ENCODE measurements around the gene SCAMP1. TPM values are rescaled to one million over a fixed set of nuclear protein-coding genes. Genes with fewer than 3 reads are reported as not detected.

The SCAMP1 gene
- total and polyA plus RNA-seq, 2 of the 8 experiments (the other 6 are each of a cell fraction or from before 2014, with no cell fraction given), result 18.6 to 55.9 TPM

- TF ChIP-seq SUZ12 (IDR thresholded peaks at IDR 0.05; ENCODE audit: low read length), result no peak
- no peak for TF ChIP-seq HDAC2 (IDR thresholded peaks at IDR 0.05; ENCODE audit: borderline replicate concordance in 1 of 2, low read depth in 2 of 2, low read length in 2 of 2)
- no peak for TF ChIP-seq USF2 (IDR thresholded peaks at IDR 0.05; ENCODE audit: low read length)
- no peak for TF ChIP-seq CHD7 (IDR thresholded peaks at IDR 0.05; ENCODE audit: insufficient replicate concordance, low read length)
Observed at GRCh38 chr5:78500028-78500427, 139.6 kb downstream of the SCAMP1 start (continued).
